Activated CD4-positive, alpha-beta T cell treated with anti-CD3 and anti-CD28 coated beads for 1 hour (primary cell): ENCODE data around the gene MYL2.

Experiments
- DNase-seq: peaks from one replicate; pipeline ENCODE4 v3.0.0-alpha.2; 2020

The MYL2 gene

GRCh38 chr12:110888256-110888991 is 32.0 kb downstream of the MYL2 start:
- no peak for DNase-seq

GRCh38 chr12:110885152-110885840 is 35.1 kb downstream of the MYL2 start:
- DNase-seq, result no peak

- DNase-seq, result no peak
These were observed 37.1 kb downstream of the MYL2 start for GRCh38 chr12:110883251-110883650.

GRCh38 chr12:110880651-110881050 is 39.7 kb downstream of the MYL2 start:
- no peak for DNase-seq

- DNase-seq, result no peak
These were observed 45.6 kb downstream of the MYL2 start for GRCh38 chr12:110874781-110875180.

- no peak for DNase-seq
These were observed 46.0 kb downstream of the MYL2 start for GRCh38 chr12:110874351-110874750.

DNA sequence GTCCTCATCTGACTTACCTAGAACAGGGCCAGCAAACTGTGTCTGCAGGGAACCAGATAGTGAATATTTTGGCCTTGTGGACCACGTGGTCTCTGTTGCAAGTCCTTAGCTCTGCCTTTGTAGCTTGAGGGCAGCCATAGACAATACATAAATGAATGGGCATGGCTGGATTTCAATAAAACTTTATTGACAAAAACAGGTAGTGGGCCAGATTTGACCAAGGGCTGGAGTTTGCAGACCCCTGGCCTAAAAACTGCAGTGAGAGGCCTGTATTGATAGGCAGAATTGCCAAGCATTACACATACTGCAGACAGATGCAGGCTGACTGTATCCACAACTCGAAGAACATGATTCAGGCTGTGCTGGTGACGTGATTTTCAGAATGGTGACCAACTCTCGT is 48.3 kb downstream of the MYL2 start:
- no peak for DNase-seq

- no peak for DNase-seq
These were observed 50.6 kb downstream of the MYL2 start for GRCh38 chr12:110869803-110870202.

DNA sequence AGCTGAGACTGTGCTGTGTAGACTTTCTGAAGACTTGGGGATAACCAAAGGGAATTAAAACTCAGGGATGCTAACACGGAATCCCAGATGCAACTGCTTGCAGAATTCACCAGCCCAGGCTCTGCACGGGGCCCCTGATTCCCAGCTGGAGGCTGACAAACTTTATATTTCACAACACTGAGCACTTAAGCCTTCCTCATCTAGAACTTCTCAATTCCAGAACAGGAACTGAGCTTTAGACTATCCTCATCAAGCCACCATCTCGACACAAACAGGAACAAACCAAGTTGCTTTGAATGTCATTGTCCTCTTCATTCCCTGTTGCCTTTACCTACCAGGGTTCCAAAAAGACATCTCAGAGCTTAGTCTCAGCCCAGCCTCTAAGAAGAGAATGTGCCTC is 51.4 kb downstream of the MYL2 start:
- no peak for DNase-seq

GRCh38 chr12:110865521-110865920 is 54.9 kb downstream of the MYL2 start:
- DNase-seq, result no peak

DNA sequence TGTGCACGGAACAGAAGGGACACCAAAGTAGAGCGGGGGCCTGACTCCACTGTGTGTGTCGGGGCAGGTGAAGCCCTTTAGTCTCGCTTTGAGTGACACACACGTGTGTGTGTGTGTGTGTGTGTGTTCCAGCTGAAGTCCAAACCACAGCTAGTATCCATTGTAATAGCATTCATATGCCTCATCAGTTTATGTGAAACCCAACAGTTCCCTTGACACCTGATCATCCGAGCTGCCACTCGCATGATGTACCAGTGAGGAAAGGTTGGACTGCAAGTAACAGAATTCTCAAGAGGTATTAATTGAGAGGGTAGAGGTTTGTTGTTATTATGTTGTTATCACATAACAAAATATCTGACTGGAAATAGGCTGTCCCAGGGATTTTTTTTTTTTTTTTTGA is 57.2 kb downstream of the MYL2 start:
- DNase-seq, result no peak

GRCh38 chr12:110862329-110862728 is 58.0 kb downstream of the MYL2 start:
- no peak for DNase-seq

DNA sequence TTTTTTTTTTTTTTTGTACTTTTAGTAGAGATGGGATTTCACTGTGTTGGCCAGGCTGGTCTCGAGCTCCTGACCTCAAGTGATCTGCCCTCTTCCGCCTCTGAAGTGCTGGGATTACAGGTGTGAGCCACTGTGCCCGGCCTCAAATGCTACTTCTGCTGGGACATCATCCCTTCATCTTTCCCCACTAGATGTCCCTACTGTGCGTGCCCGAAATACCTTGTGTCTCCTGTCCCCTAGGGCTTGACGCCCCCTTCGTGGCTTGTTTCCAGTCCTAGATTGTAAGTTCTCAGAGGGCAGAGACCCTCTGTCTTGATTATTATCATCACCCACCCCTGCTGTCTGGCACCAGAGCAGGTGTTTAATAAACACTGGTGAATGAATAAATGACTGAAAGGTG is 58.6 kb downstream of the MYL2 start:
- no peak for DNase-seq
